Natural killer cell (primary cell): ENCODE data around the gene PTPRN2. TPM values are rescaled to one million over a fixed set of nuclear protein-coding genes. Genes with fewer than 3 reads are reported as not detected.

ENCODE experiments used
- ATAC-seq, 3 donors: fragments of 150-1000 bp in 2 of 3; fragments of 200-7000 bp in 1 of 3; cut with Tn5 transposase; 1 replicate in 1 of 3; 2 replicates in 2 of 3; pipeline ENCODE4 v1.10.0; 2021; ENCODE audit warnings: mild to moderate bottlenecking in 2 of 3, moderate library complexity in 2 of 3
- DNase-seq, 2 donors: peaks; one replicate each; pipeline versions ENCODE4 v3.0.0 to v3.0.0-alpha.2; 2013 to 2021; ENCODE audit warnings: mixed read lengths in 1 of 2
- H3K27ac ChIP-seq: one replicate; pipeline ENCODE4 v1.5.1; 2013; ENCODE audit warnings: mild to moderate bottlenecking, low read length
- H3K27me3 ChIP-seq: one replicate; pipeline ENCODE4 v1.6.1; 2013; ENCODE audit warnings: low read length; ENCODE audit not compliant: control insufficient read depth, insufficient read depth
- H3K36me3 ChIP-seq: one replicate; pipeline ENCODE4 v1.6.1; 2013; ENCODE audit warnings: low read length; ENCODE audit not compliant: control insufficient read depth, insufficient read depth
- H3K4me1 ChIP-seq: one replicate; pipeline ENCODE4 v1.6.1; 2013; ENCODE audit warnings: low read length; ENCODE audit not compliant: control insufficient read depth, insufficient read depth
- H3K4me3 ChIP-seq: one replicate; pipeline ENCODE4 v1.5.1; 2013; ENCODE audit warnings: low read length
- H3K9me3 ChIP-seq: one replicate; pipeline ENCODE4 v1.6.1; 2013; ENCODE audit warnings: low read length; ENCODE audit not compliant: control insufficient read depth, insufficient read depth
- H3K27ac Mint-ChIP-seq, 2 donors: one replicate each; pipeline ENCODE4 v1.8.0; 2022; ENCODE audit warnings: mild to moderate bottlenecking in 2 of 2, mixed read lengths in 2 of 2, moderate library complexity in 1 of 2
- H3K27me3 Mint-ChIP-seq, 2 donors: one replicate each; pipeline ENCODE4 v1.8.0; 2022; ENCODE audit warnings: low read depth in 2 of 2, mixed read lengths in 2 of 2
- H3K36me3 Mint-ChIP-seq: one replicate; pipeline ENCODE4 v1.8.0; 2022; ENCODE audit warnings: mixed read lengths
- H3K4me1 Mint-ChIP-seq, 2 donors: one replicate each; pipeline ENCODE4 v1.8.0; 2022; ENCODE audit warnings: mixed read lengths in 2 of 2
- H3K4me3 Mint-ChIP-seq: one replicate; pipeline ENCODE4 v1.8.0; 2022; ENCODE audit warnings: mild to moderate bottlenecking, moderate library complexity, mixed read lengths
- H3K9me3 Mint-ChIP-seq, 2 donors: one replicate each; pipeline ENCODE4 v1.8.0; 2022; ENCODE audit warnings: mixed read lengths in 2 of 2
- WGBS: methylation state at CpG from one replicate; pipeline ENCODE4 v1.1.7; 2013; ENCODE audit warnings: missing lambda C conversion rate; ENCODE audit not compliant: insufficient coverage; 5-methylcytosine and 5-hydroxymethylcytosine counted together
- intact Hi-C: fragments of 100-400 bp; cut with micrococcal nuclease; formaldehyde crosslinking; loops from one replicate; pipeline ENCODE4 v1.14.2; 2022
- total RNA-seq, 4 donors: library from RNA; stranded (reverse); fragments of 120-200 nt in 1 of 4; gene quantifications; one replicate each; pipeline versions ENCODE4 v1.2.3 to v1.2.4, GENCODE V29; 2013 to 2022
- TF ChIP-seq, protein P1 (sequence below): fragments of 200-600 bp; IDR thresholded peaks from one replicate; pipeline ENCODE4 v1.8.0; 2022; ENCODE audit warnings: antibody characterized with exemption

PTPRN2 gene
- total RNA-seq, 3 donors from 2014 or later (not counting 1 experiment from before 2014, with no cell fraction given), result 1.3 to 2.5 (median 1.9) TPM

GRCh38 chr7:158137516-158138328, 449.9 kb downstream of the PTPRN2 start:
- Histone ChIP-seq H3K36me3 (no peaks in the 10 kb centered on the region), H3K27me3 (no peaks in the 10 kb centered on the region)
- H3K9me3 Mint-ChIP-seq, result peaks cover 0 to 4% of the 10 kb centered on the region in 2 donors

DNA sequence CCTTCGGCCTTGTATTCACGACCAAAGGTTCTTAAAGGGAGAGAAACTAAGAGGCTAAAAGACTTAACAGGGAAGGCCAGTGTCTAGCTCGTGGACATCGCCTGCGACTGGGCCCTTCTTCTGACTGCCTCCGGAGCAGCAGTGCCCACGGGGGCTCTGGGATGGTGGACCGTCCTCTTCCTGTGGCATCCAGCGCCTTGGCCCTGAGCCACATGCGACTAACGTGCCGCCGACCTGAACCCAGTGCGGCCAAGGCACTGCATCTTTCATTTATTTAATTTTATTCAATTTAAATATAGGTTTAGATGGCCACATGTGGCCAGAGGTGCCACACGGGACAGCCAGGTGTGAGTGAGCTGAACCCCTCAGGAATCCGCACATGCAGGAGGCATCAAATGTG, 451.7 kb downstream of the PTPRN2 start:
- Histone ChIP-seq H3K4me1 (no peaks in the 10 kb centered on the region), H3K9me3 (peaks cover 2% of the 10 kb centered on the region), H3K36me3 (no peaks in the 10 kb centered on the region), H3K4me3 (no peak overlapping the region), H3K27ac (no peak overlapping the region), H3K27me3 (no peaks in the 10 kb centered on the region)
- intact Hi-C loops, result no loop called here
- Mint-ChIP-seq H3K4me1 (no peaks in the 10 kb centered on the region), H3K36me3 (no peaks in the 10 kb centered on the region), H3K27ac (no peak overlapping the region), H3K27me3 (no peaks in the 10 kb centered on the region), H3K4me3 (no peak overlapping the region), H3K9me3 (peaks cover 0 to 4% of the 10 kb centered on the region in 2 donors)
- DNase-seq, result no peak
- TF ChIP-seq, protein P1, sequence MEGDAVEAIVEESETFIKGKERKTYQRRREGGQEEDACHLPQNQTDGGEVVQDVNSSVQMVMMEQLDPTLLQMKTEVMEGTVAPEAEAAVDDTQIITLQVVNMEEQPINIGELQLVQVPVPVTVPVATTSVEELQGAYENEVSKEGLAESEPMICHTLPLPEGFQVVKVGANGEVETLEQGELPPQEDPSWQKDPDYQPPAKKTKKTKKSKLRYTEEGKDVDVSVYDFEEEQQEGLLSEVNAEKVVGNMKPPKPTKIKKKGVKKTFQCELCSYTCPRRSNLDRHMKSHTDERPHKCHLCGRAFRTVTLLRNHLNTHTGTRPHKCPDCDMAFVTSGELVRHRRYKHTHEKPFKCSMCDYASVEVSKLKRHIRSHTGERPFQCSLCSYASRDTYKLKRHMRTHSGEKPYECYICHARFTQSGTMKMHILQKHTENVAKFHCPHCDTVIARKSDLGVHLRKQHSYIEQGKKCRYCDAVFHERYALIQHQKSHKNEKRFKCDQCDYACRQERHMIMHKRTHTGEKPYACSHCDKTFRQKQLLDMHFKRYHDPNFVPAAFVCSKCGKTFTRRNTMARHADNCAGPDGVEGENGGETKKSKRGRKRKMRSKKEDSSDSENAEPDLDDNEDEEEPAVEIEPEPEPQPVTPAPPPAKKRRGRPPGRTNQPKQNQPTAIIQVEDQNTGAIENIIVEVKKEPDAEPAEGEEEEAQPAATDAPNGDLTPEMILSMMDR, result no peak
- ATAC-seq, result no peak
- WGBS, result 69% methylated on average over 12 of the region's 16 CpGs

More at GRCh38 chr7:158137516-158138328, 449.9 kb downstream of the PTPRN2 start:
- Mint-ChIP-seq H3K27ac (no peak overlapping the region), H3K4me1 (no peaks in the 10 kb centered on the region), H3K27me3 (no peaks in the 10 kb centered on the region), H3K4me3 (no peak overlapping the region), H3K36me3 (no peaks in the 10 kb centered on the region)
- no peak for ATAC-seq
- Histone ChIP-seq H3K4me3 (no peak overlapping the region), H3K27ac (no peak overlapping the region), H3K9me3 (peaks cover 5% of the 10 kb centered on the region), H3K4me1 (no peaks in the 10 kb centered on the region)
- WGBS, result 83% methylated on average over 18 of the region's 18 CpGs
- no peak for DNase-seq
- TF ChIP-seq, protein P1, result no peak
- intact Hi-C loops, result no loop called here

GRCh38 chr7:158134824-158135223, 452.8 kb downstream of the PTPRN2 start:
- peaks cover 2% of the 10 kb centered on the region for H3K9me3 ChIP-seq
- 88% methylated on average over 4 of the region's 4 CpGs for WGBS
- no peaks in the 10 kb centered on the region for H3K36me3 Mint-ChIP-seq
- no peaks in the 10 kb centered on the region for H3K27me3 Mint-ChIP-seq
- H3K27ac Mint-ChIP-seq, result no peak overlapping the region
- ATAC-seq, result no peak
- peaks cover 0 to 4% of the 10 kb centered on the region in 2 donors for H3K9me3 Mint-ChIP-seq
- H3K36me3 ChIP-seq, result no peaks in the 10 kb centered on the region
- H3K27ac ChIP-seq, result no peak overlapping the region
- intact Hi-C loops, result no loop called here
- DNase-seq, result no peak
- no peak overlapping the region for H3K4me3 ChIP-seq
- no peaks in the 10 kb centered on the region for H3K4me1 Mint-ChIP-seq
- H3K27me3 ChIP-seq, result no peaks in the 10 kb centered on the region
- H3K4me3 Mint-ChIP-seq, result no peak overlapping the region
- TF ChIP-seq, protein P1, result no peak
- H3K4me1 ChIP-seq, result no peaks in the 10 kb centered on the region
